Thoracic aorta (tissue), 2 donors: Measurements from ENCODE around the gene BNIPL. TPM values are rescaled to one million over a fixed set of nuclear protein-coding genes. Genes with fewer than 3 reads are reported as not detected.

ENCODE experiments used
- ATAC-seq: fragments of 150-250 bp; one replicate; pipeline ENCODE4 v1.8.0; 2017; ENCODE audit warnings: low read depth; ENCODE audit not compliant: insufficient number of reproducible peaks, low FRiP score
- DNase-seq: peaks from one replicate; pipeline ENCODE4 v3.0.0-alpha.2; 2020; ENCODE audit warnings: low spot score
- H3K27ac ChIP-seq, 2 donors: fragments of 200-600 bp; sonication (generic); 1 replicate in 1 of 2; 2 replicates in 1 of 2; pipeline ENCODE4 v1.5.1; 2016; ENCODE audit warnings: mild to moderate bottlenecking in 2 of 2, moderate library complexity in 2 of 2
- H3K27me3 ChIP-seq: fragments of 200-600 bp; sonication (generic); replicated peaks from 2 replicates; pipeline ENCODE4 v1.6.0; 2016; ENCODE audit warnings: mild to moderate bottlenecking; ENCODE audit not compliant: insufficient read depth
- H3K36me3 ChIP-seq: fragments of 200-600 bp; sonication (generic); one replicate; pipeline ENCODE4 v1.5.1; 2016
- H3K4me1 ChIP-seq, 2 donors: fragments of 200-600 bp; sonication (generic); 1 replicate in 1 of 2; 2 replicates in 1 of 2; pipeline versions ENCODE4 v1.5.1 to v1.6.0; 2016; ENCODE audit warnings: low read depth in 2 of 2, mild to moderate bottlenecking in 1 of 2; ENCODE audit not compliant: control insufficient read depth in 1 of 2
- H3K4me3 ChIP-seq: fragments of 200-600 bp; sonication (generic); 2 replicates; pipeline ENCODE4 v1.5.1; 2016; ENCODE audit warnings: mild to moderate bottlenecking
- H3K9me3 ChIP-seq: fragments of 200-600 bp; sonication (generic); 2 replicates; pipeline ENCODE4 v1.5.1; 2016
- CTCF ChIP-seq: fragments of 200-600 bp; sonication (generic); IDR thresholded peaks from one replicate; pipeline ENCODE4 v1.5.1; 2019; ENCODE audit warnings: antibody characterized with exemption
- total RNA-seq, 2 donors: library from RNA; depleted of rRNA; stranded (reverse); fragments of >200 nt; gene quantifications; one replicate each; pipeline versions ENCODE4 v1.1.0 to v1.2.3, GENCODE V29; 2016

BNIPL gene
- total RNA-seq, 2 donors from 2014 or later = 0.14 to 2.6 TPM

GRCh38 chr1:151037032-151037431 lies 646 bp downstream of the BNIPL start:
- TF ChIP-seq CTCF = no peak
- Histone ChIP-seq H3K9me3 (no peaks in the 10 kb centered on the region), H3K4me1 (no peaks in the 10 kb centered on the region), H3K27me3 (no peaks in the 10 kb centered on the region), H3K27ac (no peak overlapping the region), H3K4me3 (no peak overlapping the region), H3K36me3 (peaks cover 13% of the 10 kb centered on the region)
- DNase-seq (no peak), ATAC-seq (no peak)

- no peak overlapping the region for H3K4me3 ChIP-seq
- H3K36me3 ChIP-seq = no peaks in the 10 kb centered on the region
- H3K27ac ChIP-seq = no peak overlapping the region
- H3K27me3 ChIP-seq = no peaks in the 10 kb centered on the region
- TF ChIP-seq CTCF = no peak
- no peak for ATAC-seq
- H3K9me3 ChIP-seq = no peaks in the 10 kb centered on the region
- no peak for DNase-seq
- H3K4me1 ChIP-seq = no peaks in the 10 kb centered on the region
These were observed 3.1 kb downstream of the BNIPL start for GRCh38 chr1:151039521-151039920.

GRCh38 chr1:151043163-151043562 lies 6.8 kb downstream of the BNIPL start:
- DNase-seq = no peak
- H3K27ac ChIP-seq = no peak overlapping the region
- H3K9me3 ChIP-seq = no peaks in the 10 kb centered on the region
- H3K36me3 ChIP-seq = no peaks in the 10 kb centered on the region
- H3K4me1 ChIP-seq = peaks cover 5 to 6% of the 10 kb centered on the region in 2 donors
- no peaks in the 10 kb centered on the region for H3K27me3 ChIP-seq
- H3K4me3 ChIP-seq = no peak overlapping the region
- no peak for TF ChIP-seq CTCF
- ATAC-seq = no peak

- no peak for TF ChIP-seq CTCF
- H3K4me1 ChIP-seq = peaks cover 13 to 27% of the 10 kb centered on the region in 2 donors
- DNase-seq (no peak), ATAC-seq (peak; percentile 48)
- H3K36me3 ChIP-seq = peaks cover 8% of the 10 kb centered on the region
- H3K9me3 ChIP-seq = no peaks in the 10 kb centered on the region
- peak within 1 kb of the TSS; percentile 83 to 89 for H3K27ac ChIP-seq
- peak within 1 kb of the TSS; percentile 95 for H3K4me3 ChIP-seq
- no peaks in the 10 kb centered on the region for H3K27me3 ChIP-seq
These were observed 11.2 kb downstream of the BNIPL start, which contains the start of gene C1orf56 for GRCh38 chr1:151047591-151047924. Gene C1orf56, plus strand, starts transcription at chr1:151047751. Its CDS starts 97 bp downstream, at chr1:151047848.

GRCh38 chr1:151047925-151048644 lies 11.7 kb downstream of the BNIPL start:
- H3K36me3 ChIP-seq = peaks cover 13% of the 10 kb centered on the region
- peak; percentile 20 for DNase-seq
- peak; percentile 52 for TF ChIP-seq CTCF

More at GRCh38 chr1:151047925-151048644, 11.7 kb downstream of the BNIPL start:
- H3K4me1 ChIP-seq = peaks cover 13 to 27% of the 10 kb centered on the region in 2 donors
- ATAC-seq = peak; percentile 61
- H3K4me3 ChIP-seq = peak overlapping the region; percentile 95
- no peaks in the 10 kb centered on the region for H3K9me3 ChIP-seq
- H3K27ac ChIP-seq = peak overlapping the region; percentile 83 to 89
- H3K27me3 ChIP-seq = no peaks in the 10 kb centered on the region
